Natural killer cell (primary cell): ENCODE results near the gene CHERP. TPM values are rescaled to one million over a fixed set of nuclear protein-coding genes. Genes with fewer than 3 reads are reported as not detected.
A peak's percentile ranks its signal among the peaks of the same experiment; 100 is the strongest.

ENCODE experiments used
- ATAC-seq, 3 donors: fragments of 150-1000 bp in 2 of 3; fragments of 200-7000 bp in 1 of 3; cut with Tn5 transposase; 1 replicate in 1 of 3; 2 replicates in 2 of 3; pipeline ENCODE4 v1.10.0; 2021; ENCODE audit warnings: mild to moderate bottlenecking in 2 of 3, moderate library complexity in 2 of 3
- DNase-seq, 2 donors: peaks; one replicate each; pipeline versions ENCODE4 v3.0.0 to v3.0.0-alpha.2; 2013 to 2021; ENCODE audit warnings: mixed read lengths in 1 of 2
- H3K27ac ChIP-seq: one replicate; pipeline ENCODE4 v1.5.1; 2013; ENCODE audit warnings: mild to moderate bottlenecking, low read length
- H3K27me3 ChIP-seq: one replicate; pipeline ENCODE4 v1.6.1; 2013; ENCODE audit warnings: low read length; ENCODE audit not compliant: control insufficient read depth, insufficient read depth
- H3K36me3 ChIP-seq: one replicate; pipeline ENCODE4 v1.6.1; 2013; ENCODE audit warnings: low read length; ENCODE audit not compliant: control insufficient read depth, insufficient read depth
- H3K4me1 ChIP-seq: one replicate; pipeline ENCODE4 v1.6.1; 2013; ENCODE audit warnings: low read length; ENCODE audit not compliant: control insufficient read depth, insufficient read depth
- H3K4me3 ChIP-seq: one replicate; pipeline ENCODE4 v1.5.1; 2013; ENCODE audit warnings: low read length
- H3K9me3 ChIP-seq: one replicate; pipeline ENCODE4 v1.6.1; 2013; ENCODE audit warnings: low read length; ENCODE audit not compliant: control insufficient read depth, insufficient read depth
- H3K27ac Mint-ChIP-seq, 2 donors: one replicate each; pipeline ENCODE4 v1.8.0; 2022; ENCODE audit warnings: mild to moderate bottlenecking in 2 of 2, mixed read lengths in 2 of 2, moderate library complexity in 1 of 2
- H3K27me3 Mint-ChIP-seq, 2 donors: one replicate each; pipeline ENCODE4 v1.8.0; 2022; ENCODE audit warnings: low read depth in 2 of 2, mixed read lengths in 2 of 2
- H3K36me3 Mint-ChIP-seq: one replicate; pipeline ENCODE4 v1.8.0; 2022; ENCODE audit warnings: mixed read lengths
- H3K4me1 Mint-ChIP-seq, 2 donors: one replicate each; pipeline ENCODE4 v1.8.0; 2022; ENCODE audit warnings: mixed read lengths in 2 of 2
- H3K4me3 Mint-ChIP-seq: one replicate; pipeline ENCODE4 v1.8.0; 2022; ENCODE audit warnings: mild to moderate bottlenecking, moderate library complexity, mixed read lengths
- H3K9me3 Mint-ChIP-seq, 2 donors: one replicate each; pipeline ENCODE4 v1.8.0; 2022; ENCODE audit warnings: mixed read lengths in 2 of 2
- WGBS: methylation state at CpG from one replicate; pipeline ENCODE4 v1.1.7; 2013; ENCODE audit warnings: missing lambda C conversion rate; ENCODE audit not compliant: insufficient coverage; 5-methylcytosine and 5-hydroxymethylcytosine counted together
- intact Hi-C: fragments of 100-400 bp; cut with micrococcal nuclease; formaldehyde crosslinking; loops from one replicate; pipeline ENCODE4 v1.14.2; 2022
- total RNA-seq, 4 donors: library from RNA; stranded (reverse); fragments of 120-200 nt in 1 of 4; gene quantifications; one replicate each; pipeline versions ENCODE4 v1.2.3 to v1.2.4, GENCODE V29; 2013 to 2022
- TF ChIP-seq, protein P1 (sequence below): fragments of 200-600 bp; IDR thresholded peaks from one replicate; pipeline ENCODE4 v1.8.0; 2022; ENCODE audit warnings: antibody characterized with exemption

Gene CHERP
- total RNA-seq, 3 donors from 2014 or later (not counting 1 experiment from before 2014, with no cell fraction given), result 46.5 to 70.8 (median 68.2) TPM

- Histone ChIP-seq H3K27ac (peak overlapping the region; percentile 88), H3K9me3 (no peaks in the 10 kb centered on the region), H3K36me3 (no peaks in the 10 kb centered on the region), H3K27me3 (no peaks in the 10 kb centered on the region), H3K4me1 (peaks cover 82% of the 10 kb centered on the region), H3K4me3 (no peak overlapping the region)
- WGBS, result 80% methylated on average over 9 of the region's 9 CpGs
- Mint-ChIP-seq H3K27me3 (no peaks in the 10 kb centered on the region), H3K9me3 (no peaks in the 10 kb centered on the region), H3K27ac (peak overlapping the region; percentile 88 to 89), H3K4me3 (peak overlapping the region; percentile 71), H3K4me1 (peaks cover 49 to 77% of the 10 kb centered on the region in 2 donors), H3K36me3 (no peaks in the 10 kb centered on the region)
- TF ChIP-seq, protein P1, sequence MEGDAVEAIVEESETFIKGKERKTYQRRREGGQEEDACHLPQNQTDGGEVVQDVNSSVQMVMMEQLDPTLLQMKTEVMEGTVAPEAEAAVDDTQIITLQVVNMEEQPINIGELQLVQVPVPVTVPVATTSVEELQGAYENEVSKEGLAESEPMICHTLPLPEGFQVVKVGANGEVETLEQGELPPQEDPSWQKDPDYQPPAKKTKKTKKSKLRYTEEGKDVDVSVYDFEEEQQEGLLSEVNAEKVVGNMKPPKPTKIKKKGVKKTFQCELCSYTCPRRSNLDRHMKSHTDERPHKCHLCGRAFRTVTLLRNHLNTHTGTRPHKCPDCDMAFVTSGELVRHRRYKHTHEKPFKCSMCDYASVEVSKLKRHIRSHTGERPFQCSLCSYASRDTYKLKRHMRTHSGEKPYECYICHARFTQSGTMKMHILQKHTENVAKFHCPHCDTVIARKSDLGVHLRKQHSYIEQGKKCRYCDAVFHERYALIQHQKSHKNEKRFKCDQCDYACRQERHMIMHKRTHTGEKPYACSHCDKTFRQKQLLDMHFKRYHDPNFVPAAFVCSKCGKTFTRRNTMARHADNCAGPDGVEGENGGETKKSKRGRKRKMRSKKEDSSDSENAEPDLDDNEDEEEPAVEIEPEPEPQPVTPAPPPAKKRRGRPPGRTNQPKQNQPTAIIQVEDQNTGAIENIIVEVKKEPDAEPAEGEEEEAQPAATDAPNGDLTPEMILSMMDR, result no peak
- intact Hi-C loops, result loop anchor here (5.0 to 10.0 kb wide), 2 partner anchors 149 to 512 kb away; partner anchors contain the start of gene TPM4
- DNase-seq (no peak), ATAC-seq (no peak)
These were observed 44.2 kb upstream of the CHERP start for GRCh38 chr19:16586477-16586871.

- DNase-seq, result peak in 1 of 2 donors; percentile 71
- ATAC-seq, result peak in 1 of 3 donors; percentile 4
- TF ChIP-seq, protein P1, result no peak
These were observed 43.7 kb upstream of the CHERP start for GRCh38 chr19:16585808-16586476.

GRCh38 chr19:16585094-16585801 lies 43.0 kb upstream of the CHERP start:
- Histone ChIP-seq H3K4me1 (peaks cover 86% of the 10 kb centered on the region), H3K36me3 (no peaks in the 10 kb centered on the region), H3K4me3 (peak overlapping the region; percentile 44), H3K27me3 (no peaks in the 10 kb centered on the region), H3K27ac (peak overlapping the region; percentile 88), H3K9me3 (no peaks in the 10 kb centered on the region)
- Mint-ChIP-seq H3K4me3 (peak overlapping the region; percentile 74), H3K36me3 (no peaks in the 10 kb centered on the region), H3K27ac (peak overlapping the region; percentile 88 to 89), H3K9me3 (no peaks in the 10 kb centered on the region), H3K27me3 (no peaks in the 10 kb centered on the region), H3K4me1 (peaks cover 49 to 80% of the 10 kb centered on the region in 2 donors)
- TF ChIP-seq, protein P1, result no peak
- intact Hi-C loops, result loop anchor here (2.0 to 10.0 kb wide), 3 partner anchors 18 to 510 kb away; partner anchors contain the start of gene TPM4
- DNase-seq, result peak in 1 of 2 donors; percentile 33
- ATAC-seq, result no peak
- WGBS, result 41% methylated on average over 13 of the region's 13 CpGs

More at GRCh38 chr19:16585808-16586476, 43.7 kb upstream of the CHERP start:
- intact Hi-C loops, result loop anchor here (2.0 to 10.0 kb wide), 3 partner anchors 19 to 511 kb away; partner anchors contain the start of gene TPM4
- H3K36me3 ChIP-seq, result no peaks in the 10 kb centered on the region
- no peaks in the 10 kb centered on the region for H3K27me3 Mint-ChIP-seq
- peak overlapping the region; percentile 88 to 89 for H3K27ac Mint-ChIP-seq
- H3K4me3 ChIP-seq, result peak overlapping the region; percentile 44
- no peaks in the 10 kb centered on the region for H3K27me3 ChIP-seq
- no peaks in the 10 kb centered on the region for H3K36me3 Mint-ChIP-seq
- peaks cover 49 to 78% of the 10 kb centered on the region in 2 donors for H3K4me1 Mint-ChIP-seq
- H3K27ac ChIP-seq, result peak overlapping the region; percentile 88
- H3K4me1 ChIP-seq, result peaks cover 86% of the 10 kb centered on the region
- no peaks in the 10 kb centered on the region for H3K9me3 ChIP-seq
- 72% methylated on average over 11 of the region's 11 CpGs for WGBS
- H3K4me3 Mint-ChIP-seq, result peak overlapping the region; percentile 71
- no peaks in the 10 kb centered on the region for H3K9me3 Mint-ChIP-seq
